DND-41 (cell line): ENCODE measurements around the gene CCDC40.

Experiments
- ATAC-seq: fragments of 200-7000 bp; cut with Tn5 transposase; 3 replicates; pipeline ENCODE4 v1.9.1; 2021; ENCODE audit warnings: low read depth; ENCODE audit not compliant: insufficient read depth
- DNase-seq: peaks from one replicate; pipeline ENCODE4 v3.0.0-alpha.2; 2020
- H2AFZ ChIP-seq: 2 replicates; pipeline ENCODE4 v1.6.0; 2012; ENCODE audit warnings: low read depth, low read length
- H3K27ac ChIP-seq: 2 replicates; pipeline ENCODE4 v1.5.1; 2012; ENCODE audit warnings: low read length, inconsistent platforms
- H3K27me3 ChIP-seq: fragments of 200-600 bp; sonication (generic); 2 replicates; pipeline ENCODE4 v1.6.0; 2012; ENCODE audit warnings: low read length, mild to moderate bottlenecking, inconsistent platforms; ENCODE audit not compliant: insufficient read depth, poor library complexity
- H3K36me3 ChIP-seq: 2 replicates; pipeline ENCODE4 v1.5.1; 2012; ENCODE audit warnings: low read length, inconsistent platforms; ENCODE audit not compliant: insufficient read depth
- H3K4me1 ChIP-seq: 2 replicates; pipeline ENCODE4 v1.5.1; 2012; ENCODE audit warnings: mild to moderate bottlenecking, low read length; ENCODE audit not compliant: insufficient read depth
- H3K4me2 ChIP-seq: 2 replicates; pipeline ENCODE4 v1.6.0; 2012; ENCODE audit warnings: mild to moderate bottlenecking, moderate library complexity, low read length, inconsistent platforms; ENCODE audit not compliant: insufficient read depth
- H3K4me3 ChIP-seq, 2 experiments: fragments of 200-600 bp in 1 of 2; shearing (Covaris generic) in 1 of 2; 2 replicates each; pipeline ENCODE4 v1.5.1; 2012 to 2016; ENCODE audit warnings: inconsistent platforms in 2 of 2, low read length in 2 of 2, mild to moderate bottlenecking in 2 of 2, low read depth in 1 of 2, moderate library complexity in 1 of 2
- H3K79me2 ChIP-seq: 2 replicates; pipeline ENCODE4 v1.6.0; 2012; ENCODE audit warnings: low read length, inconsistent platforms; ENCODE audit not compliant: insufficient read depth
- H3K9ac ChIP-seq: 2 replicates; pipeline ENCODE4 v1.6.0; 2012; ENCODE audit warnings: low read depth, mild to moderate bottlenecking, inconsistent platforms, low read length, moderate library complexity
- H3K9me3 ChIP-seq: 2 replicates; pipeline ENCODE4 v1.5.1; 2012; ENCODE audit warnings: low read length, moderate library complexity, mild to moderate bottlenecking, inconsistent platforms; ENCODE audit not compliant: insufficient read depth, severe bottlenecking
- H4K20me1 ChIP-seq: 2 replicates; pipeline ENCODE4 v1.6.0; 2012; ENCODE audit warnings: low read length; ENCODE audit not compliant: insufficient read depth
- CTCF ChIP-seq: IDR thresholded peaks from 2 replicates; pipeline ENCODE4 v1.5.1; 2012; ENCODE audit warnings: borderline replicate concordance, low read length, moderate library complexity, mild to moderate bottlenecking; ENCODE audit not compliant: poor library complexity, severe bottlenecking; ENCODE audit errors: extremely low read depth
- EZH2 ChIP-seq: IDR thresholded peaks from 3 replicates; pipeline ENCODE4 v1.6.1; 2012; ENCODE audit warnings: borderline replicate concordance, low read depth, mild to moderate bottlenecking, moderate library complexity, low read length, inconsistent platforms; ENCODE audit not compliant: severe bottlenecking

The CCDC40 gene

DNA sequence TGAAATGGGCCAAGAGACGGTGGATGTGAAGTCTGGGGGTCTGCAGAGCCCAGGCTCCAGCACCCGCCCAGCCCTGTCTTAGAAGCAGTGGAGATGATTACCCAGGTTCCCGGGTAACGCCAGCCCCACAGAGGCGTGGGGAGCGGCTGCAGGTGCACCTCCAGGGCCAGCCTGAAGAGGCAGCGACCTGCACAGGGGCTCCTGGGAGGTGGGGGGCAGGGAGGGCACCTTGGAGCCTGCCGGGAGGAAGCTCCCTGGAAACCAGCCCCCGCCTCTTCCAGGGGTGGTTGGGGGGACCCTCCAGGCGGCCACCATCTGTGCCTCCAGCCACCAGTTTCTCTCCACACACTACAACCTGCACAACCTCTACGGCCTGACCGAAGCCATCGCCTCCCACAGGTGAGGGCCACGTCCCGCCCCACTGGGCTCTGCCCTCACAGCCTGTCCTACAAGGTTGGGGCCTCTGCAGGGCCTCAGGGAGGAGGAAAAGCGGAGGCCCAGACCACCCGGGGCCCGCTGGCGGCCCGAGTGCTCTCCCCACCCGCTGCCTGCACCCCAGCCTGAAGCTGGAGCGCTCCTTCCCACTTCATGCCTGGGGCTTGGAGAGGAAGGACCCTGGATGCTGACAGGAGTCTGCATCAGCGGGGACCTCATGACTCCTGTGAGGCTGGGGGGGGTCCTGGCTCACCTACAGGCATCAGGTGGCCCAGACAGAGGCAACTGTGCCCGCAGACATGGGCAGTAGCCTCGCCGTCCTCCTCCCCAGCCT is 75.4 kb downstream of the CCDC40 start:
- Histone ChIP-seq H3K4me2 (no peak overlapping the region), H2AFZ (no peak overlapping the region), H3K27me3 (no peaks in the 10 kb centered on the region), H3K79me2 (no peaks in the 10 kb centered on the region), H3K9me3 (no peaks in the 10 kb centered on the region), H3K9ac (no peak overlapping the region), H3K36me3 (no peaks in the 10 kb centered on the region), H3K27ac (no peak overlapping the region), H4K20me1 (no peaks in the 10 kb centered on the region), H3K4me1 (peaks cover 7% of the 10 kb centered on the region), H3K4me3 (no peak overlapping the region)
- 0 out of 3 replicates have a peak, but pooled peaks have one; percentile 32 for ATAC-seq
- TF ChIP-seq CTCF (no peak), EZH2 (no peak)
- DNase-seq, result no peak

DNA sequence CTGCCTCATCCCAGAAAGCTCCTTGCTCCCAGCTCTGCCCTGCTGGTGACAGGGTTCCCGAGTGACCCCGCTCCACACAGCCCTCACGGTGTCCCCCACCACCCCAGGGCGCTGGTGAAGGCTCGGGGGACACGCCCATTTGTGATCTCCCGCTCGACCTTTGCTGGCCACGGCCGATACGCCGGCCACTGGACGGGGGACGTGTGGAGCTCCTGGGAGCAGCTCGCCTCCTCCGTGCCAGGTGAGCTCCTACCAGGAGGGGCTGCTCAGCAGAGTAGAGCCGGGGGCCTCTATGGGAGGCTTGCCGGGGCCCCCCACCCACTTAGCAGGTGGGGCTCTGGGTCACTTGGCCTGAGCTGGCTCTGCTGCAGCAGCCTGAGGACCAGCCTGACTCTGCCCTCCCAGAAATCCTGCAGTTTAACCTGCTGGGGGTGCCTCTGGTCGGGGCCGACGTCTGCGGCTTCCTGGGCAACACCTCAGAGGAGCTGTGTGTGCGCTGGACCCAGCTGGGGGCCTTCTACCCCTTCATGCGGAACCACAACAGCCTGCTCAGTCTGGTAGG is 76.1 kb downstream of the CCDC40 start:
- Histone ChIP-seq H3K4me1 (peaks cover 7% of the 10 kb centered on the region), H3K36me3 (no peaks in the 10 kb centered on the region), H4K20me1 (no peaks in the 10 kb centered on the region), H3K9me3 (no peaks in the 10 kb centered on the region), H3K4me3 (no peak overlapping the region), H3K27me3 (no peaks in the 10 kb centered on the region), H3K27ac (no peak overlapping the region), H3K4me2 (no peak overlapping the region), H2AFZ (no peak overlapping the region), H3K79me2 (no peaks in the 10 kb centered on the region), H3K9ac (no peak overlapping the region)
- 0 out of 3 replicates have a peak, but pooled peaks have one; percentile 5 for ATAC-seq
- TF ChIP-seq CTCF (no peak), EZH2 (no peak)
- no peak for DNase-seq

GRCh38 chr17:80113033-80113484 is 76.6 kb downstream of the CCDC40 start:
- Histone ChIP-seq H3K9me3 (no peaks in the 10 kb centered on the region), H3K36me3 (no peaks in the 10 kb centered on the region), H3K27me3 (no peaks in the 10 kb centered on the region), H3K27ac (no peak overlapping the region), H3K79me2 (no peaks in the 10 kb centered on the region), H3K9ac (no peak overlapping the region), H3K4me1 (peaks cover 7% of the 10 kb centered on the region), H2AFZ (no peak overlapping the region), H3K4me2 (no peak overlapping the region), H3K4me3 (no peak overlapping the region), H4K20me1 (no peaks in the 10 kb centered on the region)
- 0 out of 3 replicates have a peak, but pooled peaks have one; percentile 16 for ATAC-seq
- TF ChIP-seq CTCF, result no peak
- no peak for TF ChIP-seq EZH2
- DNase-seq, result no peak
